Measurements from ENCODE around the gene EIF5.

The EIF5 gene

DNA sequence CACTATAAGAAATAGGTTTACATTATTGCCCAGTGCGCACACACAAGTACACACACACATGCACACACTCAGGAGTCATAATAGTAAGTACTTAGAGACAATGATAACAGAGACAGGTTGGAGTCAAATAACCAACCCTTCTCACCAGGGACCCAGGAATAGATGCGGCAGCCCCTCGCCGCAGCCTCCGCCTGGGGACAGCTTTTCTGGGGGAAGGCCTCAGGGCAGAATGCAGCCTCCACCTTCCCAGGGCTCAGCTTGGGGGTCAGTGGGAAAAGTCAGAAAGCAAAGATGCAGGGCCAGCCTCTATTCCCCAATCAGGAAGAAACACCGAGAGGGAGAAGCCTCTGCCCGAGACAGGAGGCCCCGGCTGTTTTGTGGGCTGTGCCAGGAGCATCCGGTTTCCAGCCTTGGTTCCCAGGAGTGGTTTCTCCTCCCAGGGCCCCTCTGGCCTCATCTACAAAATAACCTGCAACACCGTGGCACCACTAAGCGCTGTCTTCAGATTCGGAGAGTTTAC is 23.4 kb upstream of the EIF5 start:
- no peak for DNase-seq (ENCODE audit: low read depth)

GRCh38 chr14:103311171-103311997 is 22.7 kb upstream of the EIF5 start:
- no peak for DNase-seq (ENCODE audit: low read depth)

GRCh38 chr14:103312006-103312635 is 21.9 kb upstream of the EIF5 start:
- no peak for DNase-seq (ENCODE audit: low read depth)

GRCh38 chr14:103313704-103314103 is 20.3 kb upstream of the EIF5 start:
- DNase-seq (ENCODE audit: low read depth) = no peak

- DNase-seq (ENCODE audit: low read depth) = no peak
Measured at GRCh38 chr14:103314496-103315277, 19.4 kb upstream of the EIF5 start.

- no peak for DNase-seq (ENCODE audit: low read depth)
Measured at GRCh38 chr14:103315351-103315911, 18.6 kb upstream of the EIF5 start.

GRCh38 chr14:103315941-103316340 is 18.1 kb upstream of the EIF5 start:
- no peak for DNase-seq (ENCODE audit: low read depth)

DNA sequence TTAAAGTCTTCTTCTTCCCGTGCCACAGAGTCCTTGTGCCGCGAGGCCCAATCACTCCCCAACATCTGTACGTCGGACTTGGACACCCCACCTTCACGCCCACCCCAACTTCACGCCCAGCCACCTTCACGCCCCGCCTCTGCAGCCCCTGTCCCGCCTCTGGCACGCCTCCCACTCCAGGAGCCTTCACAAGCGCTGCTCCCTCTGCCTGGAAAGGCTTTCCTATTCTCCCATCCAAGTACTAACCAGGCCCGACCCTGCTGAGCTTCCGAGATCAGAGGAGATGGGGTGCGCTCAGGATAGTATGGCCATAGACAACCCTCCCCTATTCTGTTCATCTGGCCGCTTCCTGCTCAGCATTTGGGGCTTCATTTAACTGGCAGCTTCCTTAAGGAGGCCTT is 17.3 kb upstream of the EIF5 start:
- DNase-seq (ENCODE audit: low read depth) = no peak

- no peak for DNase-seq (ENCODE audit: low read depth)
Measured at GRCh38 chr14:103317251-103317650, 16.8 kb upstream of the EIF5 start.

GRCh38 chr14:103317976-103318580 is 16.0 kb upstream of the EIF5 start:
- no peak for DNase-seq (ENCODE audit: low read depth)

- no peak for DNase-seq (ENCODE audit: low read depth)
Measured at GRCh38 chr14:103318750-103319419, 15.2 kb upstream of the EIF5 start.

- DNase-seq (ENCODE audit: low read depth) = no peak
Measured at GRCh38 chr14:103319422-103319821, 14.6 kb upstream of the EIF5 start.

DNA sequence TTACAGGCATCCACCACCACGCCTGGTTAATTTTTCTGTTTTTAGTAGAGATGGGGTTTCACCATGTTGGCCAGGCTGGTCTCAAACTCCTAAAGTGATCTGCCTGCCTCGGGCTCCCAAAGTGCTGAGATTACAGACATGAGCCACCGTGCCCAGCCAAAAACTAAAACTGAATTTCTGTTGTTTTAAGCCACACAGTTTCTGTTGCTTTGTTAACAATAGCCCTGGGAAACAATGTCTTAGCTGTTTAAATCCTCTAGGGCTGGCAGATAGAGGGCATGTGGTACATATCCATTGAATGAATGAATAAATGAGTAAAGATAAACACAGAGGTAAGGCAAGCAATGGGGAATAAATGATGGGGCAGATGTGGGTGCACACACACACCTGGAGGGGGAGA is 8.0 kb upstream of the EIF5 start:
- no peak for DNase-seq (ENCODE audit: low read depth)

GRCh38 chr14:103328941-103329340 is 5.1 kb upstream of the EIF5 start:
- DNase-seq (ENCODE audit: low read depth) = no peak

DNA sequence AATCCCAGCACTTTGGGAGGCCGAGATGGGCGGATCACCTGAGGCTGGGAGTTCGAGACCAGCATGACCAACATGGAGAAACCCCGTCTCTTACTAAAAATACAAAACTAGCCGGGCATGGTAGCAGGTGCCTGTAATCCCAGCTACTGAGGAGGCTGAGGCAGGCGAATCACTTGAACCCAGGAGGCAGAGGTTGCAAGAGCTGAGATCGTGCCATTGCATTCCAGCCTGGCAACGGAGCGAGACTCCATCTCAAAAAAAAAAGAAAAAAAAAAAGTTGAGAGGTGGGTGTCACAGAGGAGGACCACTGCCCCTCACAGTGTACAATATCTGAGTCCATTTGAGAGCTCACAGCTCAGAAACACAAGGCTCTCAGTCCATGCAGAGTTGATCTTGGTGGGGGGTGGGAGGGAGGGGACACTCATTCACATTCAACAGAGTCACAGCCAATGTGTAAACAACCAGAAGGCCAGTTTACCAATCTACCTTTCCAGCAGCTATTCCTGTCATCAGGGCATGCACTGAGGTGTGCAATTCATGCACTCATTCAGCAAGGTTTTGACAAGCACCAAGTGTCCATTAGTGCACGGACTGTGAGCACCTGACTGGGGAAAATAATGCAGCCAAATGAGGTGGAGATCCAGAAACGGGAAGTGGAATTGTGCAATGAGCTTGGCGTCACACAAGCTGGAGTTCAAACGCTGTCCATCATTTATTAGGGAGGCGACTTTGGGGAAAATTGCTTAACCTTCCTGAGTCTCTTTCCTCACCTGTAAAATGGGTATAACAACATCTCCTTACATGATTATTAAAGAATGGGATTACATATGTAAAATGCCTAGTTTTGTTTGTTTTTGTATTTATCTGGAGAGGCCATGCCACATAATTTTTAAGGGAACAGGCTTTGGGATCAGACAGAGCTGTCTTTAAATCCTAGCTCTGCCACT is 4.4 kb upstream of the EIF5 start:
- DNase-seq (ENCODE audit: low read depth) = no peak

- DNase-seq (ENCODE audit: low read depth) = no peak
Measured at GRCh38 chr14:103330536-103330935, 3.5 kb upstream of the EIF5 start.

- no peak for DNase-seq (ENCODE audit: low read depth)
Measured at GRCh38 chr14:103332143-103332919, 1.7 kb upstream of the EIF5 start.

DNA sequence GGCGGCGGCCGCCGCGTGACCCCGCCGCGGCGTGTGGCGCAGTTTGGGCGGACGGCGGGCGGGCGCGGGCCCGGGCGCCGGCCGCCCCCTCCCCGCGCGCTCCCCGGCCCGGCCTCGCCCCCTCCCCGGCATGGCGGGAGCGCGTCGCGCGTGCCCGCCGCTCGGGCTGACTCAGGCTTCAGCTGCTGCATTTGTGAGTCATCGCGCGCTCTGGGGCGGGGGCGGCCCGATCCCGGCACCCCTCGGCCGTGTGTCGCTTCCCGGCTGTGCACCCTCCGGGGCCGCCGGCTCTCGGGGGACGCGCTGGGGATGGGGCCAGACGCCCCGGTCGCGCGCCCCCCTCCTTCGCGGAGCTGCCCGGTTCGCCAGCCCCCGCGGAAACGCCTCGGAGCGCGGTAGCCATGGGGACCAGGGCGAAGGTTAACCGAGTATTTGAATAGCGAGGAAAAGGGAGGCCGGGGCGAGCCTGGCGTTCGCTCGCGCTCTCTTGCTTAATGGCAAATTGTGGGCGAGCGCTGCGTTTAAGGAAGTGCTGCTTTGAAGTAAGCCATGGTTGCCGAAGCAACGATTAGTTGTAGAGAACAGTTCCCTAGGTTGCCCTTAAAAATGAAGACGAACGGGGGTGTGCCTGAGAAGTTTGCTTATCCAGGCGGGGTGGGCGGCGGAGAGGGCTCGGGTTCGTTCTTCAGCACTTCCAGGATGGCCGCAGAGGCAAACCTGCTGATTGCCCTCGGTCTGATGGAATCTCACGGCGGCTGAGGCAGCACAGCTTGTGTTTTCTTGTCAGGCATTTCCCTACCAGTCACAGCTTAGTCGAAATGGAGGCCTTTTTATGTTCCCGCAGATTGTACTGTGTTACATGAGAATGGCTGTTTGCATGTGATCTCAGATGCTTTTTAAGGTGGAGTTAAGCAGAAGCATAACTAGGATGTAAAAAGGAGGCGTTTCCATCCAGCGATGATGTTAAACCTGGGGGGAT is 896 bp downstream of the EIF5 start:
- DNase-seq (ENCODE audit: low read depth) = peak; percentile 78

Data from stimulated activated CD8-positive, alpha-beta memory T cell treated with anti-CD3 and anti-CD28 coated beads, Interleukin-12 subunit alpha, Interleukin-12 subunit beta, amount 100 ng/mL, for 4 hours (primary cell).